Progenitor cell of endocrine pancreas (in vitro differentiated cells): ENCODE data around the gene FARS2. TPM values are rescaled to one million over a fixed set of nuclear protein-coding genes. Genes with fewer than 3 reads are reported as not detected.

ENCODE experiments used
- DNase-seq: peaks from one replicate; pipeline ENCODE4 v3.0.0; 2021; ENCODE audit warnings: low spot score; ENCODE audit not compliant: unreplicated experiment
- H3K27ac Mint-ChIP-seq: 2 replicates; pipeline ENCODE4 v1.8.0; 2021; ENCODE audit warnings: mild to moderate bottlenecking, moderate library complexity, mixed read lengths
- H3K27me3 Mint-ChIP-seq: 2 replicates; pipeline ENCODE4 v1.8.0; 2021; ENCODE audit warnings: mixed read lengths
- H3K36me3 Mint-ChIP-seq: 2 replicates; pipeline ENCODE4 v1.8.0; 2022; ENCODE audit warnings: mixed read lengths; ENCODE audit not compliant: insufficient read depth
- H3K4me1 Mint-ChIP-seq: 2 replicates; pipeline ENCODE4 v1.8.0; 2021; ENCODE audit warnings: low read depth, mixed read lengths
- H3K4me3 Mint-ChIP-seq: 2 replicates; pipeline ENCODE4 v1.8.0; 2021; ENCODE audit warnings: low read depth, mild to moderate bottlenecking, moderate library complexity, mixed read lengths
- H3K9me3 Mint-ChIP-seq: 2 replicates; pipeline ENCODE4 v1.8.0; 2021; ENCODE audit warnings: low read depth, mixed read lengths
- total RNA-seq: library from RNA; stranded (reverse); gene quantifications from 2 replicates; pipeline ENCODE4 v1.2.1, GENCODE V29; 2021
- TF ChIP-seq, protein P1 (sequence below): fragments of 200-600 bp; sonication (generic); IDR thresholded peaks from one replicate; pipeline ENCODE4 v1.5.0; 2021; ENCODE audit warnings: antibody characterized with exemption, mild to moderate bottlenecking; ENCODE audit not compliant: unreplicated experiment

FARS2 gene
- total RNA-seq, 1 donor from 2014 or later, result 20.8 TPM

DNA sequence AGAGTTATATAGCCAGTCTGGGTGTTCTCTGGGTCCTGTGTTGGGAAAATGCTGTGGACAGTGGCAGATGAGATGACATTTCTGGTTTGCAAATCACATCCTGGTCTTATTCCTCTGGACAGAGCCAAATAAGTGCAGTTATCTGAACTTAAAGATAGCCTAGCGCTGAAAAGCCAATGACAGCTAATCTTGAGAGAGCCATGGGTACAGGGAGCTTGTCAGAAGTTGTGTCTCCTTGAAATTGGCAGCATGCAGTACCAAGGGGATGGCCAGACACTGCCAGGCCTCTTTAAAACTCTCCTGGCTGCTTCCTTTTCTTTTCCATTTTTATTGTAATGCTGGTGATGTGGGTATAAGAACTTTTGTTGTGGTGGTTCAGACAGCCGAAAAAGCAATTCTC lies 362.5 kb downstream of the FARS2 start:
- no peak for DNase-seq
- H3K9me3 Mint-ChIP-seq, result no peaks in the 10 kb centered on the region
- TF ChIP-seq, protein P1, sequence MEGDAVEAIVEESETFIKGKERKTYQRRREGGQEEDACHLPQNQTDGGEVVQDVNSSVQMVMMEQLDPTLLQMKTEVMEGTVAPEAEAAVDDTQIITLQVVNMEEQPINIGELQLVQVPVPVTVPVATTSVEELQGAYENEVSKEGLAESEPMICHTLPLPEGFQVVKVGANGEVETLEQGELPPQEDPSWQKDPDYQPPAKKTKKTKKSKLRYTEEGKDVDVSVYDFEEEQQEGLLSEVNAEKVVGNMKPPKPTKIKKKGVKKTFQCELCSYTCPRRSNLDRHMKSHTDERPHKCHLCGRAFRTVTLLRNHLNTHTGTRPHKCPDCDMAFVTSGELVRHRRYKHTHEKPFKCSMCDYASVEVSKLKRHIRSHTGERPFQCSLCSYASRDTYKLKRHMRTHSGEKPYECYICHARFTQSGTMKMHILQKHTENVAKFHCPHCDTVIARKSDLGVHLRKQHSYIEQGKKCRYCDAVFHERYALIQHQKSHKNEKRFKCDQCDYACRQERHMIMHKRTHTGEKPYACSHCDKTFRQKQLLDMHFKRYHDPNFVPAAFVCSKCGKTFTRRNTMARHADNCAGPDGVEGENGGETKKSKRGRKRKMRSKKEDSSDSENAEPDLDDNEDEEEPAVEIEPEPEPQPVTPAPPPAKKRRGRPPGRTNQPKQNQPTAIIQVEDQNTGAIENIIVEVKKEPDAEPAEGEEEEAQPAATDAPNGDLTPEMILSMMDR, result no peak
- H3K27ac Mint-ChIP-seq, result no peak overlapping the region
- H3K36me3 Mint-ChIP-seq, result peaks cover 3% of the 10 kb centered on the region
- H3K27me3 Mint-ChIP-seq, result no peaks in the 10 kb centered on the region
- H3K4me3 Mint-ChIP-seq, result no peak overlapping the region
- no peaks in the 10 kb centered on the region for H3K4me1 Mint-ChIP-seq

GRCh38 chr6:5624256-5624655 lies 362.9 kb downstream of the FARS2 start:
- H3K4me1 Mint-ChIP-seq, result no peaks in the 10 kb centered on the region
- DNase-seq, result no peak
- no peaks in the 10 kb centered on the region for H3K27me3 Mint-ChIP-seq
- no peaks in the 10 kb centered on the region for H3K9me3 Mint-ChIP-seq
- no peak overlapping the region for H3K4me3 Mint-ChIP-seq
- TF ChIP-seq, protein P1, result no peak
- no peak overlapping the region for H3K27ac Mint-ChIP-seq
- peaks cover 3% of the 10 kb centered on the region for H3K36me3 Mint-ChIP-seq

DNA sequence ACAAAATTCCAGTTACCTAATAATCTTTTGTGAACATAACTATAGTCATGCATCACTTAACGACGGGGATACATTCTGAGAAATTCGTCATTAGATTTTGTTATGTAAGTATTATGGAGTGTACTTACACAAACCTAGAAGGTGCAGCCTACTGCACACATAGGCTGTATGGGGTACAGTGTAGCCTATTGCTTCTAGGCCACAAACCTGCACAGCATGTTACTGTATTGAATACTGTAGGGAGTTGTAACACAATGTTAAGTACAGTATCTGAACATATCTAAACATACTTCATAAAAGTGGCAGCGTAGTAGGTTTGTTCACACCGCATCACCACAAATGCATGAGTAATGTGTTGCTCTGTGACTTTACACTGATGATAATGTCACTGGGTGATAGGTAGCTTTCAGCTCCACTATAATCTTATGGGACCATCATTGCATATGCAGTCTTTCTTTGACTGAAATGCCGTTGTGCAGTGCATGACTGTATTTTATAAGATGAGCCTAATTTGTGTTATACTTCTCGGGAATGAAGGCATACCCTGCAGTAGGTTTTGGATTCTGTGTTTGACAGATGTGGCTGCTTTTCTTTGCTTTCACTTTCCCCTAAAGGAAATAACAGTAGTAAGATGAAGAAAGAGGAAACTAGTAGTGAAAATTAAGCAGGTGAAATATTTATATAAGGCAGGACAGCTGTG lies 365.6 kb downstream of the FARS2 start:
- DNase-seq, result no peak
- Mint-ChIP-seq H3K27ac (no peak overlapping the region), H3K4me3 (no peak overlapping the region), H3K9me3 (no peaks in the 10 kb centered on the region), H3K4me1 (no peaks in the 10 kb centered on the region), H3K27me3 (no peaks in the 10 kb centered on the region), H3K36me3 (peaks cover 3% of the 10 kb centered on the region)
- TF ChIP-seq, protein P1, result no peak

GRCh38 chr6:5630636-5631035 lies 369.3 kb downstream of the FARS2 start:
- Mint-ChIP-seq H3K27me3 (no peaks in the 10 kb centered on the region), H3K36me3 (no peaks in the 10 kb centered on the region), H3K9me3 (no peaks in the 10 kb centered on the region), H3K4me1 (peaks cover 4% of the 10 kb centered on the region), H3K4me3 (no peak overlapping the region), H3K27ac (no peak overlapping the region)
- TF ChIP-seq, protein P1, result no peak
- DNase-seq, result no peak

DNA sequence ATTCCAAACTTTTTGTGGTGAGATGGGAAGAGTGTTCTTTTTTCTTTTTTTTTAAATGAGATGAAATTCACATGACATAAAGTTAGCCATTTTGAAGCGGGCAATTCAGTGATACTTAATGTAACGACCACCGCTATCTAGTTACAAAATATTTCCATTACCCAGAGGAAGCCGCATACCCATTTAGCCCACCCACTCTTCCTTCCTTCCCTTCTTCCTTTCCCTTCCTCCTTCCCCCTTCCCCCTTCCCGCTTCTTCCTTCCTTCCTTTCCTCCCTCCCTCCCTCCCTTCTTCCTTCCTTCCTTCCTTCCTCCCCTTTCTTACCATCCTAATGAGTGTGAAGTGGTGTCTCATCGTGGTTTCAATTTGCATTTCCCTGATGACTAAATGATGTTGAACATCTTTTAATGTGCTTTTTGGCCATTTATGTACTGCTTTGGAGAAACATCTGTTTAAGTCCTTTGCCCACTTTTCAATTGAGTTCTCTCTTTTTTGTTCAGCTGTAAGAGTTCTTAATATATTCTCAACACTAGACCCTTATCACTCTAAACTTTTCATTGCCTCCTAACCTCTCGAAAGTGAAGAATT lies 371.1 kb downstream of the FARS2 start:
- Mint-ChIP-seq H3K4me1 (peaks cover 4% of the 10 kb centered on the region), H3K27ac (no peak overlapping the region), H3K9me3 (no peaks in the 10 kb centered on the region), H3K36me3 (no peaks in the 10 kb centered on the region), H3K27me3 (no peaks in the 10 kb centered on the region), H3K4me3 (no peak overlapping the region)
- DNase-seq, result no peak
- TF ChIP-seq, protein P1, result no peak
